ENCODE data around the gene PTPRK.

- no peak for TF ChIP-seq ZNF146 (CRISPR knock-in tag; IDR thresholded peaks at IDR 0.05; ENCODE audit: unreplicated experiment)
- no peak for TF ChIP-seq ILK (tag; IDR thresholded peaks at IDR 0.05; ENCODE audit: borderline replicate concordance, low read depth)
- TF ChIP-seq ZNF274 (IDR thresholded peaks at IDR 0.05; ENCODE audit: borderline replicate concordance, low read depth, low read length): no peak
- no peak for TF ChIP-seq MLX (CRISPR knock-in tag; conservative IDR thresholded peaks at IDR 0.05)
- TF ChIP-seq MAFG (tag; conservative IDR thresholded peaks at IDR 0.05): no peak
- no peak for TF ChIP-seq CTCF (IDR thresholded peaks at IDR 0.05 in 2 of 3, conservative IDR thresholded peaks at IDR 0.05 in 1 of 3; ENCODE audit: insufficient read depth in 2 of 3, low read depth in 1 of 3, low read length in 3 of 3)
- TF ChIP-seq CXXC5 (CRISPR knock-in tag; IDR thresholded peaks at IDR 0.05): no peak
- TF ChIP-seq ZFP91 (CRISPR knock-in tag; IDR thresholded peaks at IDR 0.05): no peak
- no peak for TF ChIP-seq EZH2 (IDR thresholded peaks at IDR 0.05; ENCODE audit: borderline replicate concordance, low read depth, low read length)
- no peak for TF ChIP-seq CHD4 (IDR thresholded peaks at IDR 0.05; ENCODE audit: insufficient read depth, insufficient replicate concordance, low read depth, low read length, poor library complexity, severe bottlenecking)
- no peak for TF ChIP-seq USF1 (CRISPR knock-in tag; IDR thresholded peaks at IDR 0.05)
- no peak for TF ChIP-seq TAF1 (IDR thresholded peaks at IDR 0.05; ENCODE audit: control insufficient read depth, extremely low read depth, insufficient read depth, low read length, severe bottlenecking)
Observed at GRCh38 chr6:128432394-128432793, 88.0 kb downstream of the PTPRK start.

Measured in K562 (cell line).